ENCODE results near the gene CNTRL.

GRCh38 chr9:121026260-121026691, 48.5 kb upstream of the CNTRL start:
- no peak for TF ChIP-seq CTCF (IDR thresholded peaks at IDR 0.05; ENCODE audit: low read depth, low read length, poor library complexity, severe bottlenecking)
- TF ChIP-seq EZH2phosphoT487 (IDR thresholded peaks at IDR 0.05; ENCODE audit: borderline replicate concordance, low read length): no peak
